SK-N-SH treated with all-trans-retinoic acid at 6 μM for 48 hours (cell line): ENCODE measurements around the gene IGF2BP1.

ENCODE experiments used
- RARB ChIP-seq: fragments of 250-450 bp; sonication (Bioruptor Pico); IDR thresholded peaks from 2 replicates; pipeline ENCODE4 v1.8.0; 2021; ENCODE audit warnings: mild to moderate bottlenecking, moderate library complexity
- TCF4 ChIP-seq: fragments of 250-450 bp; sonication (Bioruptor Pico); IDR thresholded peaks from 2 replicates; pipeline ENCODE4 v1.8.0; 2021; ENCODE audit warnings: mild to moderate bottlenecking, moderate library complexity, borderline replicate concordance
- ZNF8 ChIP-seq: fragments of 450-650 bp; formaldehyde crosslinking; IDR thresholded peaks from 2 replicates; pipeline ENCODE4 v1.5.0; 2020; ENCODE audit warnings: mild to moderate bottlenecking, moderate library complexity
- TF ChIP-seq, protein P1 (sequence below): fragments of 250-450 bp; sonication (Bioruptor Pico); IDR thresholded peaks from 2 replicates; pipeline ENCODE4 v1.5.1; 2020; ENCODE audit warnings: low read depth, mild to moderate bottlenecking, moderate library complexity

DNA sequence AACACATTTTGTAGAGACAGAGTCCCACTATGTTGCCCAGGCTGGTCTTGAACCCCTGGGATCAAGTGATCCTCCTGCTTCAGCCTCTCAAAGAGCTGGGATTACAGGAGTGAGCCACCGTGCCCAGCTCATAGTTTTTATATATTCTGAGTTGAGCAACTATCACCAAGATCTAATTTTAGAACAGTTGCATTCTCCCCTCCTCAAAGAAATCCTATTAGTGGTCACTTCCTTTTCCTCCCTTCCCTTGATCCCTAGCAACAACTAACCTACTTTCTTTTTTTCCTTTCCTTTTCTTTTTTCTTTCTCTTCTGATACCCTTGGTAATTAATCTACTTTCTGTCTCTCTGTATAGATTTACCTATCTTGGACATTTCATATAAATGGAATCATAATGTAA is 73.9 kb downstream of the IGF2BP1 start:
- TF ChIP-seq ZNF8 (no peak), TCF4 (no peak), RARB (CRISPR knock-in tag) (no peak)
- TF ChIP-seq, protein P1, sequence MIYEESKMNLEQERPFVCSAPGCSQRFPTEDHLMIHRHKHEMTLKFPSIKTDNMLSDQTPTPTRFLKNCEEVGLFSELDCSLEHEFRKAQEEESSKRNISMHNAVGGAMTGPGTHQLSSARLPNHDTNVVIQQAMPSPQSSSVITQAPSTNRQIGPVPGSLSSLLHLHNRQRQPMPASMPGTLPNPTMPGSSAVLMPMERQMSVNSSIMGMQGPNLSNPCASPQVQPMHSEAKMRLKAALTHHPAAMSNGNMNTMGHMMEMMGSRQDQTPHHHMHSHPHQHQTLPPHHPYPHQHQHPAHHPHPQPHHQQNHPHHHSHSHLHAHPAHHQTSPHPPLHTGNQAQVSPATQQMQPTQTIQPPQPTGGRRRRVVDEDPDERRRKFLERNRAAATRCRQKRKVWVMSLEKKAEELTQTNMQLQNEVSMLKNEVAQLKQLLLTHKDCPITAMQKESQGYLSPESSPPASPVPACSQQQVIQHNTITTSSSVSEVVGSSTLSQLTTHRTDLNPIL (CRISPR knock-in tag), result no peak
